MM.1S (cell line): ENCODE results near the gene LCP2.

Source experiments
- EZH2 ChIP-seq: fragments of 300-600 bp; sonication (generic); optimal IDR thresholded peaks from 2 replicates; pipeline ENCODE3; 2017; ENCODE audit warnings: low read depth, mild to moderate bottlenecking, antibody characterized with exemption, low read length, mixed read lengths
- EZH2phosphoT487 ChIP-seq: fragments of 300-600 bp; sonication (generic); IDR thresholded peaks from 2 replicates; pipeline ENCODE4 v1.6.1; 2018; ENCODE audit warnings: antibody characterized with exemption, low read length
- TF ChIP-seq, protein P1 (sequence below): fragments of 300-600 bp; sonication (generic); IDR thresholded peaks from 2 replicates; pipeline ENCODE4 v1.5.1; 2016; ENCODE audit warnings: antibody characterized with exemption, low read length, mixed read lengths

DNA sequence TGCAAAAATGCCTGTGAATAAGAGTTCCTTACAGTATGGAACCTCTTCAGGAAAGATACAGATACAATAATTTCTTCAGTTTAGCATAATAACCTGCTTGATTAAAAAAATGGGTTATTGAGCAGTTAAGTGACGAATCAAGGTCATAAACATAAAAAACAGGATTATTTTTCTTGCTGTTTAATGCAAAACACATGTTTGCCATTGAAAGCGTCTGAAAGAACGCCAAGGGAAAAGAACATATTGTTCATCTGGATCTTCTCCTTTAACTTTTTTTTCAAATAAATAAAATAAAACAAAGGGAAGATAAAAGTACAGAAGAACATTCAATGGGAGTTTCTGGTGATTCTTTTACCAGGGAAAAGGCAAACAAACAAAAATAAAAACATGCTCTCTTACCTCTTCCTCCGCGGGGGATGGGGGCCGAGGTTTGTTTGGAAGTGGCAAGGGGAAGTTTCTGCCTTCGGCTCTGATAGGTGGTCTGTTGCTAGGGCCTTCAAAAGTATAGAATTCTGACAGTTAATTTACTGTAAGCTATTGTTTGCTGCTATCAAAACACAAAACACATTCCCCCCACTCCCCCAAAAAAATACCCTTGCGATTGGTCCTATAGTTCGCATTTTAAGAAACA lies 44.7 kb downstream of the LCP2 start:
- TF ChIP-seq, protein P1, sequence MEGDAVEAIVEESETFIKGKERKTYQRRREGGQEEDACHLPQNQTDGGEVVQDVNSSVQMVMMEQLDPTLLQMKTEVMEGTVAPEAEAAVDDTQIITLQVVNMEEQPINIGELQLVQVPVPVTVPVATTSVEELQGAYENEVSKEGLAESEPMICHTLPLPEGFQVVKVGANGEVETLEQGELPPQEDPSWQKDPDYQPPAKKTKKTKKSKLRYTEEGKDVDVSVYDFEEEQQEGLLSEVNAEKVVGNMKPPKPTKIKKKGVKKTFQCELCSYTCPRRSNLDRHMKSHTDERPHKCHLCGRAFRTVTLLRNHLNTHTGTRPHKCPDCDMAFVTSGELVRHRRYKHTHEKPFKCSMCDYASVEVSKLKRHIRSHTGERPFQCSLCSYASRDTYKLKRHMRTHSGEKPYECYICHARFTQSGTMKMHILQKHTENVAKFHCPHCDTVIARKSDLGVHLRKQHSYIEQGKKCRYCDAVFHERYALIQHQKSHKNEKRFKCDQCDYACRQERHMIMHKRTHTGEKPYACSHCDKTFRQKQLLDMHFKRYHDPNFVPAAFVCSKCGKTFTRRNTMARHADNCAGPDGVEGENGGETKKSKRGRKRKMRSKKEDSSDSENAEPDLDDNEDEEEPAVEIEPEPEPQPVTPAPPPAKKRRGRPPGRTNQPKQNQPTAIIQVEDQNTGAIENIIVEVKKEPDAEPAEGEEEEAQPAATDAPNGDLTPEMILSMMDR = no peak
- TF ChIP-seq EZH2 (no peak), EZH2phosphoT487 (no peak)
